HepG2 (cell line): ENCODE measurements around the gene PNLIPRP1. TPM values are rescaled to one million over a fixed set of nuclear protein-coding genes. Genes with fewer than 3 reads are reported as not detected.

Source experiments
- ATAC-seq: fragments of 200-7000 bp; cut with Tn5 transposase; 3 replicates; pipeline ENCODE4 v1.9.1; 2020; ENCODE audit warnings: mild to moderate bottlenecking, moderate library complexity
- BruUV-seq: library from RNA; stranded (reverse); fragments of 400-500 nt; replicated peaks from 2 replicates; lab custom pipeline; 2021; lab: Mats Ljungman, UMichigan
- CTCF ChIA-PET: fragments of 300-600 bp; formaldehyde crosslinking; extraction: SDS; loops from one replicate; lab custom pipeline; 2021; ENCODE audit warnings: low total read pairs, inconsistent platforms, low intra/inter-chr PET ratio; lab: Yijun Ruan, JAX
- POLR2A ChIA-PET: fragments of 350-600 bp; sonication (Branson Sonifier 250); formaldehyde crosslinking; loops from one replicate; lab custom pipeline; 2020; ENCODE audit warnings: antibody characterized with exemption, inconsistent platforms; lab: Yijun Ruan, JAX
- DNase-seq: peaks from one replicate; pipeline ENCODE4 v3.0.0-alpha.2; 2015; ENCODE audit warnings: low spot score
- FAIRE-seq: peaks from 3 replicates; lab custom pipeline; 2011; peaks lifted over from hg19 to GRCh38; lab: Jason Lieb, UNC
- H2AFZ ChIP-seq: one replicate; pipeline ENCODE4 v1.6.1; 2011; ENCODE audit warnings: low read length, inconsistent platforms
- H3K27ac ChIP-seq: fragments of 300-600 bp; 3 replicates; pipeline ENCODE4 v1.8.0; 2011; ENCODE audit warnings: mixed run types, mild to moderate bottlenecking, mixed read lengths, low read length, inconsistent platforms; ENCODE audit not compliant: insufficient read depth; ENCODE audit errors: extremely low read length
- H3K27me3 ChIP-seq, 2 experiments: fragments of 200-600 bp in 1 of 2; 2 replicates in 1 of 2; 3 replicates in 1 of 2; pipeline versions ENCODE4 v1.6.0 to v1.8.0; 2011; ENCODE audit warnings: low read length in 2 of 2, mild to moderate bottlenecking in 2 of 2, moderate library complexity in 2 of 2, inconsistent platforms in 1 of 2; ENCODE audit not compliant: insufficient read depth in 2 of 2, control insufficient read depth in 1 of 2
- H3K36me3 ChIP-seq, 2 experiments: fragments of 200-600 bp in 1 of 2; replicated peaks in 1 of 2; 2 replicates in 1 of 2; 3 replicates in 1 of 2; pipeline versions ENCODE4 v1.5.1 to v1.8.0; 2011; ENCODE audit warnings: low read length in 2 of 2, inconsistent platforms in 1 of 2; ENCODE audit not compliant: insufficient read depth in 2 of 2, control insufficient read depth in 1 of 2
- H3K4me1 ChIP-seq: 2 replicates; pipeline ENCODE4 v1.5.1; 2012; ENCODE audit warnings: low read length, inconsistent platforms; ENCODE audit not compliant: insufficient read depth
- H3K4me2 ChIP-seq: 2 replicates; pipeline ENCODE4 v1.6.0; 2011; ENCODE audit warnings: low read depth, low read length, inconsistent platforms
- H3K4me3 ChIP-seq, 3 experiments: fragments of 200-600 bp in 1 of 3; sonication (generic), shearing (Covaris generic) in 1 of 3; replicated peaks in 1 of 3; 2 replicates each; pipeline ENCODE4 v1.5.1; 2011 to 2016; ENCODE audit warnings: low read length in 3 of 3, inconsistent platforms in 2 of 3, low read depth in 2 of 3, mild to moderate bottlenecking in 2 of 3, control low read depth in 1 of 3, mixed read lengths in 1 of 3; ENCODE audit not compliant: insufficient read depth in 1 of 3
- H3K79me2 ChIP-seq: one replicate; pipeline ENCODE4 v1.6.1; 2011; ENCODE audit warnings: low read length, inconsistent platforms; ENCODE audit not compliant: insufficient read depth
- H3K9ac ChIP-seq: 2 replicates; pipeline ENCODE4 v1.6.0; 2011; ENCODE audit warnings: mild to moderate bottlenecking, low read depth, low read length, inconsistent platforms; ENCODE audit not compliant: insufficient read depth
- H3K9me3 ChIP-seq: 2 replicates; pipeline ENCODE4 v1.5.1; 2012; ENCODE audit warnings: mild to moderate bottlenecking, low read length
- H4K20me1 ChIP-seq: 2 replicates; pipeline ENCODE4 v1.6.0; 2011; ENCODE audit warnings: inconsistent platforms, mild to moderate bottlenecking, low read length, moderate library complexity; ENCODE audit not compliant: insufficient read depth
- CBX1 ChIP-seq: IDR thresholded peaks from one replicate; pipeline ENCODE4 v1.6.1; 2016; ENCODE audit warnings: antibody characterized with exemption, low read depth
- DNMT1 ChIP-seq: sonication (generic); formaldehyde crosslinking; IDR thresholded peaks from 2 replicates; pipeline ENCODE4 v1.5.1; 2020; ENCODE audit warnings: mild to moderate bottlenecking, missing genetic modification reagents
- FOXK2 ChIP-seq: fragments of 450-650 bp; IDR thresholded peaks from 2 replicates; pipeline ENCODE4 v1.6.1; 2016
- GTF3A ChIP-seq: sonication (generic); formaldehyde crosslinking; conservative IDR thresholded peaks from 2 replicates; pipeline ENCODE4 v1.4.0; 2020; ENCODE audit warnings: mild to moderate bottlenecking, missing genetic modification reagents
- HCFC1 ChIP-seq: fragments of 150-350 bp; IDR thresholded peaks from 2 replicates; pipeline ENCODE4 v1.6.1; 2014; ENCODE audit warnings: low read depth, low read length
- HMGA1 ChIP-seq: sonication (generic); formaldehyde crosslinking; conservative IDR thresholded peaks from 2 replicates; pipeline ENCODE4 v1.4.0; 2020; ENCODE audit warnings: missing genetic modification reagents
- HOXA5 ChIP-seq: sonication (generic); formaldehyde crosslinking; IDR thresholded peaks from 2 replicates; pipeline ENCODE4 v1.4.0; 2020; ENCODE audit warnings: missing genetic modification reagents
- KDM3A ChIP-seq: IDR thresholded peaks from 2 replicates; pipeline ENCODE4 v1.6.1; 2018; ENCODE audit warnings: low read depth, missing compliant biosample characterization
- NCOA2 ChIP-seq: sonication (generic); formaldehyde crosslinking; IDR thresholded peaks from 2 replicates; pipeline ENCODE4 v1.8.0; 2022; ENCODE audit warnings: inconsistent platforms
- PHF8 ChIP-seq: sonication (generic); formaldehyde crosslinking; IDR thresholded peaks from 2 replicates; pipeline ENCODE4 v1.5.0; 2020; ENCODE audit warnings: missing genetic modification reagents
- REXO4 ChIP-seq: sonication (generic); formaldehyde crosslinking; IDR thresholded peaks from 2 replicates; pipeline ENCODE4 v1.8.0; 2022; ENCODE audit warnings: missing genetic modification reagents, mild to moderate bottlenecking, borderline replicate concordance
- ZFY ChIP-seq: sonication (generic); formaldehyde crosslinking; IDR thresholded peaks from 2 replicates; pipeline ENCODE4 v1.4.0; 2020; ENCODE audit warnings: missing genetic modification reagents
- ZIK1 ChIP-seq: sonication (generic); formaldehyde crosslinking; IDR thresholded peaks from 2 replicates; pipeline ENCODE4 v1.5.0; 2020; ENCODE audit warnings: mild to moderate bottlenecking, low read depth, missing genetic modification reagents, borderline replicate concordance
- ZNF75D ChIP-seq: sonication (generic); formaldehyde crosslinking; IDR thresholded peaks from 2 replicates; pipeline ENCODE4 v1.8.1; 2023; ENCODE audit warnings: missing genetic modification reagents, mild to moderate bottlenecking, borderline replicate concordance
- ZSCAN12 ChIP-seq: sonication (generic); formaldehyde crosslinking; IDR thresholded peaks from 2 replicates; pipeline ENCODE4 v1.9.0; 2021; ENCODE audit warnings: mild to moderate bottlenecking, missing genetic modification reagents
- ZZZ3 ChIP-seq: sonication (generic); formaldehyde crosslinking; IDR thresholded peaks from 2 replicates; pipeline ENCODE4 v1.4.0; 2020; ENCODE audit warnings: missing genetic modification reagents, mild to moderate bottlenecking, borderline replicate concordance
- WGBS: methylation state at CpG from one replicate; pipeline ENCODE4 v1.1.6; 2017; ENCODE audit warnings: low lambda C conversion rate; 5-methylcytosine and 5-hydroxymethylcytosine counted together
- in situ Hi-C: cut with HindIII; loops from 2 replicates; pipeline ENCODE4 v1.10.0; 2017; ENCODE audit warnings: low pct_unique_long_range_greater_than_20kb; ENCODE audit not compliant: extremely low pct_ligation_motif_present
- intact Hi-C: fragments of 100-400 bp; cut with micrococcal nuclease; formaldehyde crosslinking; loops from one replicate; pipeline ENCODE4 v1.10.0; 2022; ENCODE audit not compliant: unreplicated experiment
- polyA plus RNA-seq, 8 experiments: library from polyadenylated mRNA; depleted of rRNA in 3 of 8; stranded (reverse) in 7 of 8; unstranded in 1 of 8; fragments of >200 nt; fragmentation: Illumina TruSeq in 4 of 8; extraction: Trizol in 4 of 8; gene quantifications; 2 replicates each; pipeline versions ENCODE4 v1.2.1 to v1.2.3, GENCODE V29; 2011 to 2016; ENCODE audit warnings: low read depth in 4 of 8, missing spikeins in 1 of 8, mixed read lengths in 1 of 8; ENCODE audit not compliant: insufficient read depth in 1 of 8
- total RNA-seq, 5 experiments: library from RNA; depleted of rRNA; stranded (reverse); fragments of >200 nt; fragmentation: Illumina TruSeq; extraction: Trizol; gene quantifications; 2 replicates each; pipeline ENCODE4 v1.2.3, GENCODE V29; 2016; ENCODE audit warnings: low read depth in 1 of 5
- TF ChIP-seq, protein P1 (sequence below): sonication (generic); formaldehyde crosslinking; IDR thresholded peaks from 2 replicates; pipeline ENCODE4 v1.4.0; 2020; ENCODE audit warnings: low read depth, mild to moderate bottlenecking, missing genetic modification reagents
- TF ChIP-seq, protein P2 (sequence below): sonication (generic); formaldehyde crosslinking; IDR thresholded peaks from 2 replicates; pipeline ENCODE4 v1.5.0; 2020; ENCODE audit warnings: missing genetic modification reagents
- TF ChIP-seq, protein P3 (sequence below): sonication (generic); formaldehyde crosslinking; IDR thresholded peaks from 2 replicates; pipeline ENCODE4 v1.4.0; 2020; ENCODE audit warnings: mild to moderate bottlenecking, missing genetic modification reagents
- TF ChIP-seq, protein P4 (sequence below): sonication (generic); formaldehyde crosslinking; IDR thresholded peaks from 2 replicates; pipeline ENCODE4 v1.5.0; 2020; ENCODE audit warnings: mild to moderate bottlenecking, missing genetic modification reagents

Gene PNLIPRP1
- total and polyA plus RNA-seq, 2 of the 13 experiments (the other 11 are each of a cell fraction or from before 2014, with no cell fraction given) = not detected

- H3K27me3 ChIP-seq = peaks cover 1 to 2% of the 10 kb centered on the region in 2 experiments; a peak in 1 of 5 replicates
- H3K4me3 ChIP-seq = no peak overlapping the region
- H2AFZ ChIP-seq = no peak overlapping the region
- FAIRE-seq = no peak
- no peaks in the 10 kb centered on the region for H3K4me1 ChIP-seq
- no peaks in the 10 kb centered on the region for H3K9me3 ChIP-seq
- H3K79me2 ChIP-seq = no peaks in the 10 kb centered on the region
- no peak overlapping the region for H3K27ac ChIP-seq
- CTCF ChIA-PET = no interaction called here
- no peaks in the 10 kb centered on the region for H3K36me3 ChIP-seq
- no peak for DNase-seq
- TF ChIP-seq DNMT1 (CRISPR knock-in tag) = no peak
- TF ChIP-seq, protein P1, sequence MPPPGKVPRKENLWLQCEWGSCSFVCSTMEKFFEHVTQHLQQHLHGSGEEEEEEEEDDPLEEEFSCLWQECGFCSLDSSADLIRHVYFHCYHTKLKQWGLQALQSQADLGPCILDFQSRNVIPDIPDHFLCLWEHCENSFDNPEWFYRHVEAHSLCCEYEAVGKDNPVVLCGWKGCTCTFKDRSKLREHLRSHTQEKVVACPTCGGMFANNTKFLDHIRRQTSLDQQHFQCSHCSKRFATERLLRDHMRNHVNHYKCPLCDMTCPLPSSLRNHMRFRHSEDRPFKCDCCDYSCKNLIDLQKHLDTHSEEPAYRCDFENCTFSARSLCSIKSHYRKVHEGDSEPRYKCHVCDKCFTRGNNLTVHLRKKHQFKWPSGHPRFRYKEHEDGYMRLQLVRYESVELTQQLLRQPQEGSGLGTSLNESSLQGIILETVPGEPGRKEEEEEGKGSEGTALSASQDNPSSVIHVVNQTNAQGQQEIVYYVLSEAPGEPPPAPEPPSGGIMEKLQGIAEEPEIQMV (CRISPR knock-in tag) = no peak
- TF ChIP-seq, protein P2, sequence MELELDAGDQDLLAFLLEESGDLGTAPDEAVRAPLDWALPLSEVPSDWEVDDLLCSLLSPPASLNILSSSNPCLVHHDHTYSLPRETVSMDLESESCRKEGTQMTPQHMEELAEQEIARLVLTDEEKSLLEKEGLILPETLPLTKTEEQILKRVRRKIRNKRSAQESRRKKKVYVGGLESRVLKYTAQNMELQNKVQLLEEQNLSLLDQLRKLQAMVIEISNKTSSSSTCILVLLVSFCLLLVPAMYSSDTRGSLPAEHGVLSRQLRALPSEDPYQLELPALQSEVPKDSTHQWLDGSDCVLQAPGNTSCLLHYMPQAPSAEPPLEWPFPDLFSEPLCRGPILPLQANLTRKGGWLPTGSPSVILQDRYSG (CRISPR knock-in tag) = no peak
- no peak for TF ChIP-seq ZSCAN12 (CRISPR knock-in tag)
- TF ChIP-seq NCOA2 (CRISPR knock-in tag) = no peak
- TF ChIP-seq ZNF75D (CRISPR knock-in tag) = no peak
- TF ChIP-seq, protein P3, sequence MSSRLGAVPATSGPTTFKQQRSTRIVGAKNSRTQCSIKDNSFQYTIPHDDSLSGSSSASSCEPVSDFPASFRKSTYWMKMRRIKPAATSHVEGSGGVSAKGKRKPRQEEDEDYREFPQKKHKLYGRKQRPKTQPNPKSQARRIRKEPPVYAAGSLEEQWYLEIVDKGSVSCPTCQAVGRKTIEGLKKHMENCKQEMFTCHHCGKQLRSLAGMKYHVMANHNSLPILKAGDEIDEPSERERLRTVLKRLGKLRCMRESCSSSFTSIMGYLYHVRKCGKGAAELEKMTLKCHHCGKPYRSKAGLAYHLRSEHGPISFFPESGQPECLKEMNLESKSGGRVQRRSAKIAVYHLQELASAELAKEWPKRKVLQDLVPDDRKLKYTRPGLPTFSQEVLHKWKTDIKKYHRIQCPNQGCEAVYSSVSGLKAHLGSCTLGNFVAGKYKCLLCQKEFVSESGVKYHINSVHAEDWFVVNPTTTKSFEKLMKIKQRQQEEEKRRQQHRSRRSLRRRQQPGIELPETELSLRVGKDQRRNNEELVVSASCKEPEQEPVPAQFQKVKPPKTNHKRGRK (CRISPR knock-in tag) = no peak
- TF ChIP-seq HOXA5 (CRISPR knock-in tag) = no peak
- TF ChIP-seq GTF3A (CRISPR knock-in tag) = no peak
- no peak for TF ChIP-seq ZIK1 (CRISPR knock-in tag)
- TF ChIP-seq ZZZ3 = no peak
- no peak for TF ChIP-seq KDM3A (CRISPR knock-in tag)
- TF ChIP-seq ZFY (CRISPR knock-in tag) = no peak
- TF ChIP-seq CBX1 = no peak
- no peak for TF ChIP-seq PHF8 (CRISPR knock-in tag)
- TF ChIP-seq, protein P4, sequence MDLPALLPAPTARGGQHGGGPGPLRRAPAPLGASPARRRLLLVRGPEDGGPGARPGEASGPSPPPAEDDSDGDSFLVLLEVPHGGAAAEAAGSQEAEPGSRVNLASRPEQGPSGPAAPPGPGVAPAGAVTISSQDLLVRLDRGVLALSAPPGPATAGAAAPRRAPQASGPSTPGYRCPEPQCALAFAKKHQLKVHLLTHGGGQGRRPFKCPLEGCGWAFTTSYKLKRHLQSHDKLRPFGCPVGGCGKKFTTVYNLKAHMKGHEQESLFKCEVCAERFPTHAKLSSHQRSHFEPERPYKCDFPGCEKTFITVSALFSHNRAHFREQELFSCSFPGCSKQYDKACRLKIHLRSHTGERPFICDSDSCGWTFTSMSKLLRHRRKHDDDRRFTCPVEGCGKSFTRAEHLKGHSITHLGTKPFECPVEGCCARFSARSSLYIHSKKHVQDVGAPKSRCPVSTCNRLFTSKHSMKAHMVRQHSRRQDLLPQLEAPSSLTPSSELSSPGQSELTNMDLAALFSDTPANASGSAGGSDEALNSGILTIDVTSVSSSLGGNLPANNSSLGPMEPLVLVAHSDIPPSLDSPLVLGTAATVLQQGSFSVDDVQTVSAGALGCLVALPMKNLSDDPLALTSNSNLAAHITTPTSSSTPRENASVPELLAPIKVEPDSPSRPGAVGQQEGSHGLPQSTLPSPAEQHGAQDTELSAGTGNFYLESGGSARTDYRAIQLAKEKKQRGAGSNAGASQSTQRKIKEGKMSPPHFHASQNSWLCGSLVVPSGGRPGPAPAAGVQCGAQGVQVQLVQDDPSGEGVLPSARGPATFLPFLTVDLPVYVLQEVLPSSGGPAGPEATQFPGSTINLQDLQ (CRISPR knock-in tag) = no peak
- no peak for TF ChIP-seq REXO4 (CRISPR knock-in tag)
- no peak for TF ChIP-seq FOXK2
- no peak for TF ChIP-seq HMGA1 (CRISPR knock-in tag)
- TF ChIP-seq HCFC1 = no peak
- no peak overlapping the region for H3K4me2 ChIP-seq
- WGBS = 90% methylated on average over 2 of the region's 2 CpGs
- intact Hi-C loops (no loop called here), in situ Hi-C loops (no loop called here)
- no TSS peak for BruUV-seq
- ATAC-seq = no peak
- H3K9ac ChIP-seq = no peak overlapping the region
- H4K20me1 ChIP-seq = no peaks in the 10 kb centered on the region
- POLR2A ChIA-PET = no interaction called here
Measured at GRCh38 chr10:116655568-116655967, 64.8 kb downstream of the PNLIPRP1 start.
